Effector memory CD4-positive, alpha-beta T cell (primary cell): Measurements from ENCODE around the gene ZNF684.
"Not testable (repeated sequence)": the region's sequence is repeated elsewhere in the genome, so short reads cannot be mapped to it uniquely, and the experiment has no call there.

ENCODE experiments used
- DNase-seq, 3 donors: peaks; one replicate each; pipeline ENCODE4 v3.0.0-alpha.2; 2020
- H3K27ac ChIP-seq: 2 replicates; pipeline ENCODE4 v1.7.0; 2013; ENCODE audit warnings: mild to moderate bottlenecking, low read length, moderate library complexity; ENCODE audit not compliant: insufficient read depth, poor library complexity, severe bottlenecking
- H3K27me3 ChIP-seq: replicated peaks from 2 replicates; pipeline ENCODE4 v1.7.0; 2013; ENCODE audit warnings: mild to moderate bottlenecking, low read length; ENCODE audit not compliant: insufficient read depth, control insufficient read depth, poor library complexity, severe bottlenecking
- H3K36me3 ChIP-seq: 2 replicates; pipeline ENCODE4 v1.7.0; 2013; ENCODE audit warnings: mild to moderate bottlenecking, low read length, moderate library complexity; ENCODE audit not compliant: control insufficient read depth, insufficient read depth
- H3K4me1 ChIP-seq: 2 replicates; pipeline ENCODE4 v1.7.0; 2013; ENCODE audit warnings: low read length, mild to moderate bottlenecking; ENCODE audit not compliant: control insufficient read depth, insufficient read depth, poor library complexity, severe bottlenecking
- H3K4me3 ChIP-seq: 2 replicates; pipeline ENCODE4 v1.7.0; 2013; ENCODE audit warnings: low read length, low read depth, mild to moderate bottlenecking; ENCODE audit not compliant: insufficient read depth, poor library complexity, severe bottlenecking
- H3K9me3 ChIP-seq: 2 replicates; pipeline ENCODE4 v1.7.0; 2013; ENCODE audit warnings: mild to moderate bottlenecking, low read length, moderate library complexity; ENCODE audit not compliant: control insufficient read depth

Gene ZNF684

GRCh38 chr1:40564913-40565312 lies 33.5 kb downstream of the ZNF684 start:
- Histone ChIP-seq H3K4me1 (no peaks in the 10 kb centered on the region), H3K27ac (no peak overlapping the region), H3K36me3 (no peaks in the 10 kb centered on the region), H3K9me3 (no peaks in the 10 kb centered on the region), H3K27me3 (no peaks in the 10 kb centered on the region), H3K4me3 (no peak overlapping the region)
- DNase-seq, result no peak

GRCh38 chr1:40567825-40568224 lies 36.4 kb downstream of the ZNF684 start:
- no peaks in the 10 kb centered on the region for H3K4me1 ChIP-seq
- H3K27ac ChIP-seq, result no peak overlapping the region
- H3K4me3 ChIP-seq, result no peak overlapping the region
- no peak for DNase-seq
- H3K36me3 ChIP-seq, result no peaks in the 10 kb centered on the region
- H3K27me3 ChIP-seq, result no peaks in the 10 kb centered on the region
- no peaks in the 10 kb centered on the region for H3K9me3 ChIP-seq

GRCh38 chr1:40574805-40575204 lies 43.4 kb downstream of the ZNF684 start:
- H3K4me1 ChIP-seq, H3K36me3 ChIP-seq, H3K27ac ChIP-seq, H3K4me3 ChIP-seq, DNase-seq, H3K9me3 ChIP-seq, H3K27me3 ChIP-seq: not testable (repeated sequence)

- no peaks in the 10 kb centered on the region for H3K36me3 ChIP-seq
- H3K9me3 ChIP-seq, result no peaks in the 10 kb centered on the region
- no peak for DNase-seq
- H3K4me3 ChIP-seq, result no peak overlapping the region
- H3K4me1 ChIP-seq, result no peaks in the 10 kb centered on the region
- no peak overlapping the region for H3K27ac ChIP-seq
- H3K27me3 ChIP-seq, result no peaks in the 10 kb centered on the region
Measured at GRCh38 chr1:40575336-40575735, 43.9 kb downstream of the ZNF684 start.

GRCh38 chr1:40582116-40582515 lies 50.7 kb downstream of the ZNF684 start:
- Histone ChIP-seq H3K4me3 (no peak overlapping the region), H3K36me3 (no peaks in the 10 kb centered on the region), H3K9me3 (no peaks in the 10 kb centered on the region), H3K27me3 (no peaks in the 10 kb centered on the region), H3K4me1 (no peaks in the 10 kb centered on the region), H3K27ac (no peak overlapping the region)
- no peak for DNase-seq

GRCh38 chr1:40583980-40584379 lies 52.5 kb downstream of the ZNF684 start:
- no peaks in the 10 kb centered on the region for H3K27me3 ChIP-seq
- H3K36me3 ChIP-seq, result no peaks in the 10 kb centered on the region
- H3K4me3 ChIP-seq, result no peak overlapping the region
- H3K9me3 ChIP-seq, result no peaks in the 10 kb centered on the region
- H3K27ac ChIP-seq, result no peak overlapping the region
- no peak for DNase-seq
- no peaks in the 10 kb centered on the region for H3K4me1 ChIP-seq

- Histone ChIP-seq H3K4me3 (no peak overlapping the region), H3K27ac (no peak overlapping the region), H3K9me3 (no peaks in the 10 kb centered on the region), H3K4me1 (no peaks in the 10 kb centered on the region), H3K36me3 (no peaks in the 10 kb centered on the region), H3K27me3 (no peaks in the 10 kb centered on the region)
- no peak for DNase-seq
Measured at GRCh38 chr1:40588586-40588985, 57.1 kb downstream of the ZNF684 start.

GRCh38 chr1:40592107-40592803 lies 60.8 kb downstream of the ZNF684 start:
- no peak for DNase-seq
- no peaks in the 10 kb centered on the region for H3K27me3 ChIP-seq
- no peaks in the 10 kb centered on the region for H3K4me1 ChIP-seq
- H3K9me3 ChIP-seq, result no peaks in the 10 kb centered on the region
- H3K4me3 ChIP-seq, result no peak overlapping the region
- H3K27ac ChIP-seq, result no peak overlapping the region
- no peaks in the 10 kb centered on the region for H3K36me3 ChIP-seq

- no peaks in the 10 kb centered on the region for H3K4me1 ChIP-seq
- H3K9me3 ChIP-seq, result no peaks in the 10 kb centered on the region
- no peaks in the 10 kb centered on the region for H3K36me3 ChIP-seq
- DNase-seq, result no peak
- no peak overlapping the region for H3K27ac ChIP-seq
- H3K4me3 ChIP-seq, result no peak overlapping the region
- H3K27me3 ChIP-seq, result no peaks in the 10 kb centered on the region
Measured at GRCh38 chr1:40593449-40594186, 62.2 kb downstream of the ZNF684 start.

- Histone ChIP-seq H3K27me3 (no peaks in the 10 kb centered on the region), H3K36me3 (no peaks in the 10 kb centered on the region), H3K9me3 (no peaks in the 10 kb centered on the region), H3K27ac (no peak overlapping the region), H3K4me3 (no peak overlapping the region), H3K4me1 (no peaks in the 10 kb centered on the region)
- DNase-seq, result no peak
Measured at GRCh38 chr1:40594187-40594531, 62.7 kb downstream of the ZNF684 start.
